Measurements from ENCODE around the gene GALNT8. TPM values are rescaled to one million over a fixed set of nuclear protein-coding genes. Genes with fewer than 3 reads are reported as not detected.

GALNT8 gene
- total RNA-seq, 1 donor from 2014 or later: 1.5 TPM

DNA sequence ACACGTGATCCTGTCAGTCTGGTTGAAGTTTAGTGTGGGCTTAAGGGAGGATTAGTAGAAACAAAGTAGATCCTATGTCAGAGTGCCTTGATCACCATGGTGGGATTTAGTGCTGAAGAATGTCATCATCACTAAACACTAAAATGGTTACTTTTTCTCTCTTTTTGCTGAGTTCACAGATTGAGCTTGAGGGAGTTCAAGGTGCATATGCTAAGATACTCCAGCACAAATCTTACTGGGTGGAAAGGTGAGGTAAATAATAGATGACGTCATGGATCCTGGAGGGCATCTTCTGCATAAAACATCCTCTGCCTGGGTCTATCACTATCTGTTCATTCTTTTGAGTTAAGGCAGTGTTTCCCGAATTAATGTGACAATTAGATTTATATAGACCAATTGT lies 4.9 kb downstream of the GALNT8 start:
- H3K36me3 ChIP-seq: no peaks in the 10 kb centered on the region
- no peaks in the 10 kb centered on the region for H3K4me1 ChIP-seq
- H3K27ac ChIP-seq (replicated peaks): no peak overlapping the region
- H3K27me3 ChIP-seq (ENCODE audit: low read depth): peaks cover 6% of the 10 kb centered on the region
- no peak for DNase-seq
- no peaks in the 10 kb centered on the region for H3K9me3 ChIP-seq (replicated peaks)
- intact Hi-C loops (cut with micrococcal nuclease): no loop called here
- TF ChIP-seq, protein P1, sequence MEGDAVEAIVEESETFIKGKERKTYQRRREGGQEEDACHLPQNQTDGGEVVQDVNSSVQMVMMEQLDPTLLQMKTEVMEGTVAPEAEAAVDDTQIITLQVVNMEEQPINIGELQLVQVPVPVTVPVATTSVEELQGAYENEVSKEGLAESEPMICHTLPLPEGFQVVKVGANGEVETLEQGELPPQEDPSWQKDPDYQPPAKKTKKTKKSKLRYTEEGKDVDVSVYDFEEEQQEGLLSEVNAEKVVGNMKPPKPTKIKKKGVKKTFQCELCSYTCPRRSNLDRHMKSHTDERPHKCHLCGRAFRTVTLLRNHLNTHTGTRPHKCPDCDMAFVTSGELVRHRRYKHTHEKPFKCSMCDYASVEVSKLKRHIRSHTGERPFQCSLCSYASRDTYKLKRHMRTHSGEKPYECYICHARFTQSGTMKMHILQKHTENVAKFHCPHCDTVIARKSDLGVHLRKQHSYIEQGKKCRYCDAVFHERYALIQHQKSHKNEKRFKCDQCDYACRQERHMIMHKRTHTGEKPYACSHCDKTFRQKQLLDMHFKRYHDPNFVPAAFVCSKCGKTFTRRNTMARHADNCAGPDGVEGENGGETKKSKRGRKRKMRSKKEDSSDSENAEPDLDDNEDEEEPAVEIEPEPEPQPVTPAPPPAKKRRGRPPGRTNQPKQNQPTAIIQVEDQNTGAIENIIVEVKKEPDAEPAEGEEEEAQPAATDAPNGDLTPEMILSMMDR (IDR thresholded peaks at IDR 0.05; ENCODE audit: borderline replicate concordance): no peak
- no peak overlapping the region for H3K4me3 ChIP-seq

DNA sequence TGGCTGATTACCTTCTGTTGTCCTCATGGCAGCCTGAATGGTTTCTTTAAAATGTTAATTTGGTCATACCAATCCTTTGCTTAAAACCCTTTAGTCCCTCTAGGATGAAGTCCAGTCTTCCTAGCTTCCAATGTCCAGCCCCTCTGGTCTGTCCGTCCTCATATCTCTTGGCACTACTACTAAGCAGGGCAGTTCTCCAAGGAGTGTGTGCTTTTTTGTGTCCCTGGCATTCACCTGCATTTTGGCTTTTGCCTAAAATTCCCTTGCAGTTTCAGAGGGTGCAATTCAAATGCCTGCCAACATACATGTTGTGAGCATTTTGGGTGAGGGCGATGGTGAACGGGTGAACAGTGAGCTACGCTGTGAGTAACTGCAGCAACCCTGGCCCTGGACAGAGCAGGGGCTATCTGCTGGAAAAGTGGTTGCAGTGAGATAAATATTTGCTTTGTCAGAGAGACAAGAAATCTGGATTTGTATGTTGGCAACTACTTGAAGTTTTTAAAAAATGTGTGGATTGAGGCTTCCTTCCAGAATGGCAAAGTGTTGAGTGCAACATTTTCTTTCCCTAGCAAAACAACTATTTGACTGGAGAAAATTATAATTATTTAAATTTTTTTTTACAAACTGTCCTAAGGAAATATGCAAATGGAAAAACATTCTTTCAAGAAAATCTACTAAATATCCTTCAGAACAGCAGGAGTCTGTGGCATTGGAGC lies 14.6 kb downstream of the GALNT8 start:
- Histone ChIP-seq H3K9me3 (replicated peaks) (no peaks in the 10 kb centered on the region), H3K27ac (replicated peaks) (no peak overlapping the region), H3K4me1 (peaks cover 8% of the 10 kb centered on the region), H3K27me3 (ENCODE audit: low read depth) (no peaks in the 10 kb centered on the region), H3K4me3 (no peak overlapping the region), H3K36me3 (no peaks in the 10 kb centered on the region)
- intact Hi-C loops (cut with micrococcal nuclease): no loop called here
- TF ChIP-seq, protein P1 (IDR thresholded peaks at IDR 0.05; ENCODE audit: borderline replicate concordance): no peak
- no peak for DNase-seq

DNA sequence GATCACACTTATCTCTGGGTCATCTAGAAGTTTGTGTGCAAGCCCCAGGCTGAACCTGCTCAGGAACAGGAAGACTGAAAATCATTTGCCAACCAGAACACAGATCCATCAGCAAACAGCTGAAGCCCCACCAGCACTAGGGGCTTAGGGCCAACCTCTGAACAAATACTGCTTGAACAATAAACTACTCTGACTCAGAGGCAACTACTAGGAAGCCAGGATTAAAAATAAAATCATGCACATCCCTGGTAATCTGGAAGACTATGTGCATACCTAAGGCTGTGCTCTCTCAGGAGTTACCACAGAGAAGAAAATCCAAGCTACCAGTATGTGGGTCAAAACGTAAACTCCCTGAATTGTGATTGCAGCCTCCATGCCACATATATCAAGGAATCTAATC lies 15.9 kb downstream of the GALNT8 start:
- Histone ChIP-seq H3K4me3 (no peak overlapping the region), H3K9me3 (replicated peaks) (no peaks in the 10 kb centered on the region), H3K36me3 (no peaks in the 10 kb centered on the region), H3K27ac (replicated peaks) (no peak overlapping the region), H3K27me3 (ENCODE audit: low read depth) (no peaks in the 10 kb centered on the region), H3K4me1 (peaks cover 8% of the 10 kb centered on the region)
- TF ChIP-seq, protein P1 (IDR thresholded peaks at IDR 0.05; ENCODE audit: borderline replicate concordance): no peak
- DNase-seq: no peak
- intact Hi-C loops (cut with micrococcal nuclease): no loop called here

DNA sequence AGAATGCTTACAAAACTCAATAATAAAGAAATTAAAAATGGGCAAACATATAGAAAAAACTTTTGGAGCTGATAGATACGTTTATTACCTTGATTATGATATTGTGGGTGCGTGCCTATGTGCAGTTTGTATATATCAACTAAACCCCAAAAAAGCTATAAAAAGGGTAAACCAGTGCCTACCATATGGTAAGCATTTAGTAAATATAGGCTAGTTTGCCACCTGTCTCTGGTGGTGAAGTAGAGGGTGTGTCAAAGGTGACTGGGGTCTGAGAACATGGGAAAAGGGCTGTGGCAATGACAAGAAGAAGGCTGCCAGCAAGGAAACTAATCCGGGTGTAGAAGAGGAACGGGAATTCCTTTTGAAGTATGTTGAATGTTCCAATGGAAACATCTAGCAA lies 18.3 kb downstream of the GALNT8 start:
- H3K27ac ChIP-seq (replicated peaks): no peak overlapping the region
- intact Hi-C loops (cut with micrococcal nuclease): no loop called here
- no peaks in the 10 kb centered on the region for H3K36me3 ChIP-seq
- H3K4me1 ChIP-seq: peaks cover 8% of the 10 kb centered on the region
- no peaks in the 10 kb centered on the region for H3K9me3 ChIP-seq (replicated peaks)
- TF ChIP-seq, protein P1 (IDR thresholded peaks at IDR 0.05; ENCODE audit: borderline replicate concordance): no peak
- DNase-seq: no peak
- H3K27me3 ChIP-seq (ENCODE audit: low read depth): no peaks in the 10 kb centered on the region
- H3K4me3 ChIP-seq: no peak overlapping the region

DNA sequence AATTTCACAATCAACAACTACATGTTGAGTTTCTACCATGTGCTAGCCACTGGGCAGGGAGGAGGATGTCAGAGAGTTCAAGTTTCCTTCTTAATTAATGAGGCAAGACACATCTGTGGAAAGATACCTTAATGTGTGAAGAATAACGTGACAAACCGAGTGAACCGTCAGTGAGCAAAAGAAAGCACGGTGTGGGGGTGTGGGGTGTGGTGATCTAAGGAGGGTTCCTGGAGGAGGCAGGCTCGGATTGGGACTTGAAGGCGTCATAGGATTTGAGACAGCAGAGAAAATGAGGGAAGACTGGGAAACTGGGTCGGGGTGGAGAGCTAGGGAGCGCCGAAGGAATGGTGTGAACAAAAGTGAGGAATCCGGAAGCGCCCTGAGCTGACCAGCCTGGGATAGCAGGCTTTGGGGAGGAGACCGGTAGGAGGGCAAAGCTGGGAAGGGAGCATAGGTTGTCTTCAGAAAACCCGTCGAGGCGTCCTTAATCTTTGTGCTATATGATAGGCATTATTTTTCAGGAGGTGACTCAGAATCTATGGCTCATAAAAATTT lies 22.3 kb downstream of the GALNT8 start:
- no peak overlapping the region for H3K4me3 ChIP-seq
- intact Hi-C loops (cut with micrococcal nuclease): no loop called here
- no peaks in the 10 kb centered on the region for H3K9me3 ChIP-seq (replicated peaks)
- no peak for DNase-seq
- no peaks in the 10 kb centered on the region for H3K36me3 ChIP-seq
- H3K27ac ChIP-seq (replicated peaks): no peak overlapping the region
- TF ChIP-seq, protein P1 (IDR thresholded peaks at IDR 0.05; ENCODE audit: borderline replicate concordance): no peak
- no peaks in the 10 kb centered on the region for H3K27me3 ChIP-seq (ENCODE audit: low read depth)
- H3K4me1 ChIP-seq: peaks cover 9% of the 10 kb centered on the region

Data from left ventricle myocardium inferior (tissue), 1 donor.